ENCODE data around the gene SLC9A8.

DNA sequence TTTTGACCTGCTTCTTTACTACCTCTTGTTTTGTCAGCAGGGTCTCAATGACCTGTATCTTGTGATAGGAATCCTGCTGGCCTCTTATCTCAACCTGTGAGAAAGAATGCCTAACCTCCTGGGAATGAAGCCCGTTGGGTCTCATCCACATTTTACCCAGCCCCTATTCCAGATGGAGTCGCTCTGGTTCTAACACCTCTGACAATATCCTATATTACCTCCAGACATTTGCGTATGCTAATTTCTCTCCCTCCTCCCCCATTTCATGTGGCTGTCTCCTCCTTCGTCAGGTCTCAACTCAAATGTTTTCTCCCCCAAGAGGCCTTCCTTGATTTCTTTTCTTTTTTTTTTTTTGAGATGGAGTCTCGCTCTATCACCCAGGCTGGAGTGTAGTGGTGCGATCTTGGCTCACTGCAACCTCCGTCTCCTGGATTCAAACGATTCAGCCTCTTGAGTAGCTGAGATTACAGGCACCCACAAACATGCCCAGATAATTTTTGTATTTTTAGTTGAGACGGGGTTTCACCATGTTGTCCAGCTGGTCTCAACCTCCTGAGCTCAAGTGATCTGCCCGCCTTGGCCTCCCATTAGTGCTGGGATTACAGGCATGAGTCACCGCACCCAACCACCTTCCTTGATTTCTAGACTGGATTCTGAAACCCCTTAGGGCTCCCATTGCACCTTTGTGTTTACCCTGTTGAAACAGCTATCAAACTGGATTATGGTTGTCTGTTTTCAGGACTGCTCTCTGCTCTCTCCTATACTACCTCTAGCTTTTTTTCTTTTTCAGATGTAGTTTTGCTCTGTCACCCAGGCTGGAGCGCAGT lies 49.5 kb upstream of the SLC9A8 start:
- TF ChIP-seq, protein P1, sequence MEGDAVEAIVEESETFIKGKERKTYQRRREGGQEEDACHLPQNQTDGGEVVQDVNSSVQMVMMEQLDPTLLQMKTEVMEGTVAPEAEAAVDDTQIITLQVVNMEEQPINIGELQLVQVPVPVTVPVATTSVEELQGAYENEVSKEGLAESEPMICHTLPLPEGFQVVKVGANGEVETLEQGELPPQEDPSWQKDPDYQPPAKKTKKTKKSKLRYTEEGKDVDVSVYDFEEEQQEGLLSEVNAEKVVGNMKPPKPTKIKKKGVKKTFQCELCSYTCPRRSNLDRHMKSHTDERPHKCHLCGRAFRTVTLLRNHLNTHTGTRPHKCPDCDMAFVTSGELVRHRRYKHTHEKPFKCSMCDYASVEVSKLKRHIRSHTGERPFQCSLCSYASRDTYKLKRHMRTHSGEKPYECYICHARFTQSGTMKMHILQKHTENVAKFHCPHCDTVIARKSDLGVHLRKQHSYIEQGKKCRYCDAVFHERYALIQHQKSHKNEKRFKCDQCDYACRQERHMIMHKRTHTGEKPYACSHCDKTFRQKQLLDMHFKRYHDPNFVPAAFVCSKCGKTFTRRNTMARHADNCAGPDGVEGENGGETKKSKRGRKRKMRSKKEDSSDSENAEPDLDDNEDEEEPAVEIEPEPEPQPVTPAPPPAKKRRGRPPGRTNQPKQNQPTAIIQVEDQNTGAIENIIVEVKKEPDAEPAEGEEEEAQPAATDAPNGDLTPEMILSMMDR (conservative IDR thresholded peaks at IDR 0.05), result no peak
- TF ChIP-seq ZFX (IDR thresholded peaks at IDR 0.05), result no peak
